ENCODE measurements around the gene BATF3. TPM values are rescaled to one million over a fixed set of nuclear protein-coding genes. Genes with fewer than 3 reads are reported as not detected.

The BATF3 gene
- total and polyA plus RNA-seq, 9 of the 15 experiments (the other 6 are each of a cell fraction or from before 2014, with no cell fraction given) = 0.40 to 3.8 (median 2.0) TPM

DNA sequence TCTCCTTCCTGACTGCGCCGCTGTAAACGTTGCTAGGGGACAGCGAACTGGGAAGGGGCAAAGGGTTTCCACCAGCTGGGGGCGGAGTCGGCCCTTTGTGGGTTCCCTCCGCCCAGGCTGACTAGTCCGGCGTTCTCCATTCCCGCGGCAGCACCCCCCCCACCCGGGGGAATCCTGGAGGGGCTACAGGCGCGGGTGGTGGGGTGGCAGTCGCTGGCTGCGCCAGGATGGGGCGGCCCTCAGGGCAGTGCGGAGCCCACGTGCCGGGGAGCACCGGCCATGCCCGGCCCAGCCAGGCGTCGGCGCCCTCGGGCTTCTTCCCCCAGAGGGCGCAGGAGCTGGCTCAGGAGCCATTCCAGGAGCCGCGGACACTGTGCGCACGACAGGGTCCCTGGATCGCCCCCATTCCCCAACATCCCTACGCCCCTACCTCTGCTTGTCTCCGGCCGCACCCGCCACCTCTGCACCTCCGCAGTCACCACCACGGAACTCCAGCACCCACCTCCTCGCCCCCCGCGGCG, 476 bp downstream of the BATF3 start (continued):
- TF ChIP-seq, protein P1, sequence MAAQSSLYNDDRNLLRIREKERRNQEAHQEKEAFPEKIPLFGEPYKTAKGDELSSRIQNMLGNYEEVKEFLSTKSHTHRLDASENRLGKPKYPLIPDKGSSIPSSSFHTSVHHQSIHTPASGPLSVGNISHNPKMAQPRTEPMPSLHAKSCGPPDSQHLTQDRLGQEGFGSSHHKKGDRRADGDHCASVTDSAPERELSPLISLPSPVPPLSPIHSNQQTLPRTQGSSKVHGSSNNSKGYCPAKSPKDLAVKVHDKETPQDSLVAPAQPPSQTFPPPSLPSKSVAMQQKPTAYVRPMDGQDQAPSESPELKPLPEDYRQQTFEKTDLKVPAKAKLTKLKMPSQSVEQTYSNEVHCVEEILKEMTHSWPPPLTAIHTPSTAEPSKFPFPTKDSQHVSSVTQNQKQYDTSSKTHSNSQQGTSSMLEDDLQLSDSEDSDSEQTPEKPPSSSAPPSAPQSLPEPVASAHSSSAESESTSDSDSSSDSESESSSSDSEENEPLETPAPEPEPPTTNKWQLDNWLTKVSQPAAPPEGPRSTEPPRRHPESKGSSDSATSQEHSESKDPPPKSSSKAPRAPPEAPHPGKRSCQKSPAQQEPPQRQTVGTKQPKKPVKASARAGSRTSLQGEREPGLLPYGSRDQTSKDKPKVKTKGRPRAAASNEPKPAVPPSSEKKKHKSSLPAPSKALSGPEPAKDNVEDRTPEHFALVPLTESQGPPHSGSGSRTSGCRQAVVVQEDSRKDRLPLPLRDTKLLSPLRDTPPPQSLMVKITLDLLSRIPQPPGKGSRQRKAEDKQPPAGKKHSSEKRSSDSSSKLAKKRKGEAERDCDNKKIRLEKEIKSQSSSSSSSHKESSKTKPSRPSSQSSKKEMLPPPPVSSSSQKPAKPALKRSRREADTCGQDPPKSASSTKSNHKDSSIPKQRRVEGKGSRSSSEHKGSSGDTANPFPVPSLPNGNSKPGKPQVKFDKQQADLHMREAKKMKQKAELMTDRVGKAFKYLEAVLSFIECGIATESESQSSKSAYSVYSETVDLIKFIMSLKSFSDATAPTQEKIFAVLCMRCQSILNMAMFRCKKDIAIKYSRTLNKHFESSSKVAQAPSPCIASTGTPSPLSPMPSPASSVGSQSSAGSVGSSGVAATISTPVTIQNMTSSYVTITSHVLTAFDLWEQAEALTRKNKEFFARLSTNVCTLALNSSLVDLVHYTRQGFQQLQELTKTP (IDR thresholded peaks at IDR 0.05; ENCODE audit: low read depth in 1 of 2, partially characterized antibody in 2 of 2) = no peak
- TF ChIP-seq, protein P2, sequence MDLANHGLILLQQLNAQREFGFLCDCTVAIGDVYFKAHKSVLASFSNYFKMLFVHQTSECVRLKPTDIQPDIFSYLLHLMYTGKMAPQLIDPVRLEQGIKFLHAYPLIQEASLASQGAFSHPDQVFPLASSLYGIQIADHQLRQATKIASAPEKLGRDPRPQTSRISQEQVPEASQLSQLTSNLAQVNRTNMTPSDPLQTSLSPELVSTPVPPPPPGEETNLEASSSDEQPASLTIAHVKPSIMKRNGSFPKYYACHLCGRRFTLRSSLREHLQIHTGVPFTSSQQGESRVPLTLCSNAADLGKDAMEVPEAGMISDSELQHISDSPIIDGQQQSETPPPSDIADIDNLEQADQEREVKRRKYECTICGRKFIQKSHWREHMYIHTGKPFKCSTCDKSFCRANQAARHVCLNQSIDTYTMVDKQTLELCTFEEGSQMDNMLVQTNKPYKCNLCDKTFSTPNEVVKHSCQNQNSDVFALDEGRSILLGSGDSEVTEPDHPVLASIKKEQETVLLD (IDR thresholded peaks at IDR 0.05) = no peak
- TF ChIP-seq MAFF (IDR thresholded peaks at IDR 0.05; ENCODE audit: low read length) = no peak
- TF ChIP-seq TSC22D4 (tag; IDR thresholded peaks at IDR 0.05) = no peak
- no peak for TF ChIP-seq BRD4 (IDR thresholded peaks at IDR 0.05)
- TF ChIP-seq ARID2 (IDR thresholded peaks at IDR 0.05) = no peak
- peak; percentile 36; the same call in 1 of the 2 replicates for TF ChIP-seq ARID1B (IDR thresholded peaks at IDR 0.05)
- no peak for TF ChIP-seq HCFC1 (IDR thresholded peaks at IDR 0.05; ENCODE audit: low read depth, low read length)
- TF ChIP-seq, protein P3, sequence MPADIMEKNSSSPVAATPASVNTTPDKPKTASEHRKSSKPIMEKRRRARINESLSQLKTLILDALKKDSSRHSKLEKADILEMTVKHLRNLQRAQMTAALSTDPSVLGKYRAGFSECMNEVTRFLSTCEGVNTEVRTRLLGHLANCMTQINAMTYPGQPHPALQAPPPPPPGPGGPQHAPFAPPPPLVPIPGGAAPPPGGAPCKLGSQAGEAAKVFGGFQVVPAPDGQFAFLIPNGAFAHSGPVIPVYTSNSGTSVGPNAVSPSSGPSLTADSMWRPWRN (IDR thresholded peaks at IDR 0.05; ENCODE audit: low read depth) = no peak
- TF ChIP-seq TAF1 (IDR thresholded peaks at IDR 0.05; ENCODE audit: control insufficient read depth, extremely low read depth, insufficient read depth, low read length, severe bottlenecking) = no peak
- peak; percentile 80 for TF ChIP-seq ZNF263 (CRISPR knock-in tag; IDR thresholded peaks at IDR 0.05; ENCODE audit: borderline replicate concordance)
- no peak for TF ChIP-seq CEBPG (CRISPR knock-in tag; IDR thresholded peaks at IDR 0.05)
- no peak for TF ChIP-seq CEBPG (tag; conservative IDR thresholded peaks at IDR 0.05 in 1 of 2, IDR thresholded peaks at IDR 0.05 in 1 of 2)
- no peak; the same call in 1 of the 2 replicates for TF ChIP-seq ZNF76 (CRISPR knock-in tag; IDR thresholded peaks at IDR 0.05; ENCODE audit: borderline replicate concordance)
- peak; percentile 63; the same call in 1 of the 2 replicates for TF ChIP-seq FOXK1 (CRISPR knock-in tag; IDR thresholded peaks at IDR 0.05; ENCODE audit: borderline replicate concordance)
- no peak for TF ChIP-seq ZNF311 (CRISPR knock-in tag; IDR thresholded peaks at IDR 0.05)
- 0 out of 4 replicates have a peak, but pooled peaks have one; percentile 35 to 54 for TF ChIP-seq SIN3A (IDR thresholded peaks at IDR 0.05; ENCODE audit: borderline replicate concordance in 2 of 2, control insufficient read depth in 1 of 2, low read depth in 2 of 2, low read length in 2 of 2)
- TF ChIP-seq EP400 (IDR thresholded peaks at IDR 0.05) = peak; percentile 73; the same call in 1 of the 2 replicates
- TF ChIP-seq EP300 (IDR thresholded peaks at IDR 0.05; ENCODE audit: low read length) = no peak
- TF ChIP-seq STAT5B (CRISPR knock-in tag; IDR thresholded peaks at IDR 0.05) = no peak
- TF ChIP-seq, protein P4, sequence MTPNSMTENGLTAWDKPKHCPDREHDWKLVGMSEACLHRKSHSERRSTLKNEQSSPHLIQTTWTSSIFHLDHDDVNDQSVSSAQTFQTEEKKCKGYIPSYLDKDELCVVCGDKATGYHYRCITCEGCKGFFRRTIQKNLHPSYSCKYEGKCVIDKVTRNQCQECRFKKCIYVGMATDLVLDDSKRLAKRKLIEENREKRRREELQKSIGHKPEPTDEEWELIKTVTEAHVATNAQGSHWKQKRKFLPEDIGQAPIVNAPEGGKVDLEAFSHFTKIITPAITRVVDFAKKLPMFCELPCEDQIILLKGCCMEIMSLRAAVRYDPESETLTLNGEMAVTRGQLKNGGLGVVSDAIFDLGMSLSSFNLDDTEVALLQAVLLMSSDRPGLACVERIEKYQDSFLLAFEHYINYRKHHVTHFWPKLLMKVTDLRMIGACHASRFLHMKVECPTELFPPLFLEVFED (CRISPR knock-in tag; conservative IDR thresholded peaks at IDR 0.05) = 0 out of 2 replicates have a peak, but pooled peaks have one; percentile 73
- no peak for TF ChIP-seq ZNF41 (CRISPR knock-in tag; conservative IDR thresholded peaks at IDR 0.05)
